HUES6 (cell line): Measurements from ENCODE around the gene KDSR.

Source experiments
- H3K27ac ChIP-seq: 2 replicates; pipeline ENCODE4 v1.7.0; 2013; ENCODE audit warnings: low read depth, mild to moderate bottlenecking, low read length, inconsistent platforms
- H3K27me3 ChIP-seq: 2 replicates; pipeline ENCODE4 v1.6.1; 2013; ENCODE audit warnings: low read length; ENCODE audit not compliant: control insufficient read depth, insufficient read depth
- H3K36me3 ChIP-seq: 2 replicates; pipeline ENCODE4 v1.6.1; 2013; ENCODE audit warnings: low read length; ENCODE audit not compliant: control insufficient read depth, insufficient read depth
- H3K4me1 ChIP-seq: 2 replicates; pipeline ENCODE4 v1.6.1; 2013; ENCODE audit warnings: low read length; ENCODE audit not compliant: control insufficient read depth, insufficient read depth
- H3K4me3 ChIP-seq: 2 replicates; pipeline ENCODE4 v1.5.1; 2013; ENCODE audit warnings: low read depth, low read length
- H3K9ac ChIP-seq: one replicate; pipeline ENCODE4 v1.6.1; 2013; ENCODE audit warnings: mild to moderate bottlenecking, low read length
- H3K9me3 ChIP-seq: 2 replicates; pipeline ENCODE4 v1.6.1; 2013; ENCODE audit warnings: low read depth, low read length; ENCODE audit not compliant: control insufficient read depth, insufficient read depth

Gene KDSR

GRCh38 chr18:63303547-63303946 lies 63.5 kb downstream of the KDSR start:
- H3K4me3 ChIP-seq, result no peak overlapping the region
- peaks cover 4% of the 10 kb centered on the region for H3K4me1 ChIP-seq

GRCh38 chr18:63302636-63303405 lies 64.2 kb downstream of the KDSR start:
- no peaks in the 10 kb centered on the region; the same call in 1 of the 2 replicates for H3K27me3 ChIP-seq
- peaks cover 11% of the 10 kb centered on the region for H3K4me1 ChIP-seq
- H3K9ac ChIP-seq, result no peak overlapping the region
- H3K4me3 ChIP-seq, result no peak overlapping the region
- no peaks in the 10 kb centered on the region for H3K36me3 ChIP-seq
- no peaks in the 10 kb centered on the region for H3K9me3 ChIP-seq
- H3K27ac ChIP-seq, result no peak overlapping the region

More at GRCh38 chr18:63303547-63303946, 63.5 kb downstream of the KDSR start:
- Histone ChIP-seq H3K36me3 (no peaks in the 10 kb centered on the region), H3K9me3 (no peaks in the 10 kb centered on the region), H3K27me3 (no peaks in the 10 kb centered on the region; the same call in 1 of the 2 replicates), H3K9ac (no peak overlapping the region), H3K27ac (no peak overlapping the region)

DNA sequence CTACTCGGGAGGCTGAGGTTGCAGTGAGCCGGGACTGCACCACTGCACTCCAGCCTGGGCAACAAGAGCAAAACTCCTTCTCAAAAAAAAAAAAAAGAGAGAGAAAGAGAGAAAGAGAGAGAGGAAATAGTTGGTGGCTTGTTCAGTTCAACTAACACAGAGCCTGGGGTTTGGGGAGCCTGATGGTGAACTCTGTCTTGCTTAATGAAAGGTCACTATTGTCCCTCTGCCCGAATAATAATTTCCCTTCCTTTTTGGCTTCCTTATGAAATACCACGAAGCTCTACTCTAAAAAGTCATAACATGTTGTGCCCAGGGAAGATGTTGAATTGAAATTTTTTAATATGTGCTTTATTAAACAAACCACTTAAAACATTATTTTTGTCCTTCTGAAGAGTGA lies 64.8 kb downstream of the KDSR start:
- H3K4me1 ChIP-seq, result peaks cover 16% of the 10 kb centered on the region
- H3K36me3 ChIP-seq, result no peaks in the 10 kb centered on the region
- H3K27me3 ChIP-seq, result no peaks in the 10 kb centered on the region
- no peak overlapping the region for H3K27ac ChIP-seq
- H3K9ac ChIP-seq, result no peak overlapping the region
- no peaks in the 10 kb centered on the region for H3K9me3 ChIP-seq
- H3K4me3 ChIP-seq, result no peak overlapping the region

DNA sequence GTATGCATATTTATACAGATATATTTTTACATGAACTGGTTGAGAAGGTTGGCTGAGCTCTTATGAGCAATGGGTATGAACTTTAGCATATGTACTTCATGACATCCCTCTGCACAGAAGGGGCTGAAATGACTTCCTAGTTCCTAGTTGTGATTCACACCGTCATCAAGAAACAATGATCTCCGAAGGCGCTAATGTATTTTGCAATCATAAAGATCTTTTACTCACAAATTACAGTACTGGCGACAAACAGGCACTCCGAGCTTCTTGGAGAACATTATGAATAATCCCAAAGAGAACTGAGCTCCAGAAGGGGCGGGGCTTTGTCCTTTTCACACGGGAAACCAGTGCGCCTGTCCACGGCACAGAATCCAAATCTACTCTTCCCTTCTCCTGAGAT lies 65.6 kb downstream of the KDSR start:
- peaks cover 16% of the 10 kb centered on the region for H3K4me1 ChIP-seq
- H3K27ac ChIP-seq, result no peak overlapping the region
- H3K27me3 ChIP-seq, result no peaks in the 10 kb centered on the region
- H3K9me3 ChIP-seq, result no peaks in the 10 kb centered on the region
- no peaks in the 10 kb centered on the region for H3K36me3 ChIP-seq
- H3K9ac ChIP-seq, result no peak overlapping the region
- no peak overlapping the region for H3K4me3 ChIP-seq

DNA sequence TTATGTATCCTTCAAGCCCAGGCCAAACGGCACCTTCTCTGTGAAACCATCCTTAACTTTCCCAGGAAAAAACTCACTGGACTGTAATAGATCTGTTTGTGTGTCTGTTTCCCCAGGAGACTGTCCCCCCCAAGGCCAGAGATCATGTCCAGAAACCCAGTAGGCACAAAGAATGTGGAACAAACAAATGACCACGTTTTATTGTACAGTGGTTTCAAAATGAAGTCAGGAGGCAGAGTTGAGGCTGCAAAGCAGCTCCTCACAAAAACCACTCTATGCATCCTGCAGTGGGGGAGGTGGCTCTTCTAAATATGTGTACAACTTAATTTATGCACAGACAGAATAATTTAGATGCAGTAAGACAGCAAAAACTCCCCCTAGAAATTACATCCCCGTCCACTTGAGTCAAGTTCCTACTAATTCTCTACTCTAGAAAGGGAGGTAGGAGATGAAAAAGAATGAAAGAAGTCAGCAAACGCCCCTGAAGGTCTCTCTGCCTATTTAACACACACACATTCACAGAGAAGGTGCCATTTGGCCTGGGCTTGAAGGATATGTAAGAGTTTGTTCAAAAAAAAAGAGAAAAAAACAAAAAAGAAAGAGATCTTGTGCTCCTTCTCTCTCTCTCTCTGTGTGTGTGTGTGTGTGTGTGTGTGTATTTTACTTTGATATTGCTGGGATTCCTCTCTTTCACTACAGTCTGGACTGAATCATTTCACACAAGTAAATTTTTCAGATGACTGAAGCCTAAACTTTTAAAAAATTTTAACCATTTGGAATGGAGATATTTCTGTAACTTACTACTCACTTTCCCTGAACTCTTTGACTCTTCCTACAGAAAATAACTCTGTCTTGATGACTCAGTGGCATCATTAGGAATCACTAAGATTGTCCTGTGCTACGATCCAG lies 66.9 kb downstream of the KDSR start:
- Histone ChIP-seq H3K9ac (no peak overlapping the region), H3K36me3 (no peaks in the 10 kb centered on the region), H3K27ac (no peak overlapping the region)

GRCh38 chr18:63298400-63299365 lies 68.3 kb downstream of the KDSR start:
- Histone ChIP-seq H3K36me3 (no peaks in the 10 kb centered on the region), H3K4me1 (peaks cover 16% of the 10 kb centered on the region), H3K9ac (no peak overlapping the region), H3K27ac (no peak overlapping the region), H3K27me3 (no peaks in the 10 kb centered on the region), H3K9me3 (no peaks in the 10 kb centered on the region), H3K4me3 (no peak overlapping the region)

More for the DNA sequence above, 66.9 kb downstream of the KDSR start:
- H3K9me3 ChIP-seq, result no peaks in the 10 kb centered on the region
- no peaks in the 10 kb centered on the region for H3K27me3 ChIP-seq
- H3K4me3 ChIP-seq, result no peak overlapping the region
- H3K4me1 ChIP-seq, result peaks cover 16% of the 10 kb centered on the region

- no peak overlapping the region for H3K4me3 ChIP-seq
- peaks cover 16% of the 10 kb centered on the region for H3K4me1 ChIP-seq
- H3K27ac ChIP-seq, result no peak overlapping the region
- H3K36me3 ChIP-seq, result no peaks in the 10 kb centered on the region
- H3K27me3 ChIP-seq, result no peaks in the 10 kb centered on the region
- H3K9ac ChIP-seq, result no peak overlapping the region
- no peaks in the 10 kb centered on the region for H3K9me3 ChIP-seq
These were observed 69.2 kb downstream of the KDSR start for GRCh38 chr18:63297687-63298399.

- no peaks in the 10 kb centered on the region for H3K36me3 ChIP-seq
- H3K4me3 ChIP-seq, result no peak overlapping the region
- H3K27me3 ChIP-seq, result no peaks in the 10 kb centered on the region
- peaks cover 23% of the 10 kb centered on the region for H3K4me1 ChIP-seq
- H3K9me3 ChIP-seq, result no peaks in the 10 kb centered on the region
- no peak overlapping the region for H3K27ac ChIP-seq
- H3K9ac ChIP-seq, result no peak overlapping the region
These were observed 73.1 kb downstream of the KDSR start for GRCh38 chr18:63293935-63294334.

DNA sequence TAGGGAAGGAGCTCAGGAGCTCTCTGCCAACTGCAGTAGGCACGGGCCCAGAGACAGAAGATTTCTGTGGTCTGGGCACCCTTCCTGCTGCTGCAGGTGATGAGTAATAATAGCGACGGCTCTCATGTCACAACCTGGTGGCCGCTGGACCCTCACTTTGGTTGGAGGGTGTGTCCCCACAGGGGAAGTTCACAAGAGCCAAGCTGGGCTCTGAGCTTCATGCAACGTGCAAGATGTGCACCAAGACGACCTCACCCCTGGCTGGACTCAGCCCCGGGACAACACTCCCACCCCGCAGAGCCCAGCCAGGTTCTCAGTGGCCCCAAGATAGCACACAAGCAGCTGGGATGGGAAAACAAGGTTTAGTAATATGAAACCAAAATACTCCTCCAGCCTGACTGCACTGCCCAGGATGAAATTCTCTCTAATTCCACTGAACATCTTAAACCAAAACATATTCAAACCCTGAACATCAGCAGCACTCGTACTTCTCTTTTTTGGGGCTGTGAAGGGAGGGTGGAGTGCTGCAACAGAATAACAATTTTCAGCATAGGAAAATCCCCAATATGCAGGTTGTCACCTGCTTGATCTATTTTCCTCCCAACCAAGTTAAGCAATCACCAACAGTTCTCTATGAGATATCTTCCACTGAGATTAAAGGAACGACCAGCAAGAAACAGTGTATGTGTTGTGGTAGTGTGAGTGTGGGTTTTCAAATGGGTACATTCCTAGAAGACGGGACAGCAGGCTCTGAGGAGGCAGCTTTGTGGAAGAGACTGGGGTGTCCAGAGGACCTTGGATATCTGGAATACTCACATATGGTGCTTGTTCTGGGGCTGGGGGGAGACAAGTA lies 73.9 kb downstream of the KDSR start:
- Histone ChIP-seq H3K36me3 (no peaks in the 10 kb centered on the region), H3K4me1 (peaks cover 15% of the 10 kb centered on the region), H3K27ac (no peak overlapping the region), H3K9me3 (no peaks in the 10 kb centered on the region), H3K4me3 (no peak overlapping the region), H3K9ac (no peak overlapping the region), H3K27me3 (no peaks in the 10 kb centered on the region)
